SK-N-MC (cell line): ENCODE results near the gene NKX2-4.

Experiments
- EZH2 ChIP-seq: fragments of 200-600 bp; sonication (generic); IDR thresholded peaks from one replicate; pipeline ENCODE4 v1.6.1; 2017; ENCODE audit warnings: antibody characterized with exemption
- FOXP2 ChIP-seq: optimal IDR thresholded peaks from 2 replicates; pipeline ENCODE3; 2011; ENCODE audit warnings: mild to moderate bottlenecking, moderate library complexity; ENCODE audit not compliant: insufficient read depth; ENCODE audit errors: extremely low read length, control extremely low read depth
- POLR2AphosphoS5 ChIP-seq: IDR thresholded peaks from 2 replicates; pipeline ENCODE4 v1.6.1; 2012; ENCODE audit warnings: mild to moderate bottlenecking, low read depth, low read length, borderline replicate concordance

DNA sequence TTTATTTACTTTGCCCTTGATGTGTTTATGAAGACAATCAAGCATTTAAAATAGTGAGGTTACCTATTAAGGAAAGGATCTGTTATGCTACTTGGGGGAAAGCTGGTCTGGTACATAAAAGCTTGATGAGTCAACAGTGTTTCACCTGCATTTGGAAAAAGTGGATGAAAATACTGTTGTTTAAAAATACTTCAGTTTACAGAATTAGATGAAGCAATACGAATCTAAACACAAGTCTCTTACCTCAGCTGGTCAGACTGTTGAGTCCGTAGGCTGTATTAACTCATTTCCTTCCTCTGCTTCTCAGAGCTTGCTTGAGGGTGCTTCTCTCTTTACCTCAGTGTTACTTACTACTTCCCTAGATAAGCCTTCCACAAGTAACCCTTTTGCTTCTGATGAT is 36.1 kb downstream of the NKX2-4 start:
- TF ChIP-seq FOXP2 (no peak), POLR2AphosphoS5 (no peak), EZH2 (no peak)
